GM12892 (cell line): ENCODE results near the gene TNP2.

Experiments
- POLR2A ChIP-seq: IDR thresholded peaks from 2 replicates; pipeline ENCODE4 v1.6.1; 2011; ENCODE audit warnings: low read depth, low read length, control low read depth
- POLR2AphosphoS5 ChIP-seq: IDR thresholded peaks from 2 replicates; pipeline ENCODE4 v1.6.1; 2011; ENCODE audit warnings: low read depth, low read length, control low read depth
- TAF1 ChIP-seq: IDR thresholded peaks from 2 replicates; pipeline ENCODE4 v1.6.1; 2011; ENCODE audit warnings: low read depth, mild to moderate bottlenecking, control low read depth, low read length, borderline replicate concordance

- TF ChIP-seq POLR2AphosphoS5 (no peak), POLR2A (no peak), TAF1 (no peak)
Measured at GRCh38 chr16:11234884-11235702, 34.0 kb downstream of the TNP2 start.
